Fibroblast of upper back skin (primary cell): Measurements from ENCODE around the gene NOSIP.

ENCODE experiments used
- DNase-seq: peaks from one replicate; pipeline ENCODE4 v3.0.0-alpha.2; 2013

NOSIP gene

GRCh38 chr19:49594157-49594992 lies 14.0 kb upstream of the NOSIP start:
- no peak for DNase-seq

- peak; percentile 93 for DNase-seq
Observed at GRCh38 chr19:49593233-49594113, 13.1 kb upstream of the NOSIP start.

DNA sequence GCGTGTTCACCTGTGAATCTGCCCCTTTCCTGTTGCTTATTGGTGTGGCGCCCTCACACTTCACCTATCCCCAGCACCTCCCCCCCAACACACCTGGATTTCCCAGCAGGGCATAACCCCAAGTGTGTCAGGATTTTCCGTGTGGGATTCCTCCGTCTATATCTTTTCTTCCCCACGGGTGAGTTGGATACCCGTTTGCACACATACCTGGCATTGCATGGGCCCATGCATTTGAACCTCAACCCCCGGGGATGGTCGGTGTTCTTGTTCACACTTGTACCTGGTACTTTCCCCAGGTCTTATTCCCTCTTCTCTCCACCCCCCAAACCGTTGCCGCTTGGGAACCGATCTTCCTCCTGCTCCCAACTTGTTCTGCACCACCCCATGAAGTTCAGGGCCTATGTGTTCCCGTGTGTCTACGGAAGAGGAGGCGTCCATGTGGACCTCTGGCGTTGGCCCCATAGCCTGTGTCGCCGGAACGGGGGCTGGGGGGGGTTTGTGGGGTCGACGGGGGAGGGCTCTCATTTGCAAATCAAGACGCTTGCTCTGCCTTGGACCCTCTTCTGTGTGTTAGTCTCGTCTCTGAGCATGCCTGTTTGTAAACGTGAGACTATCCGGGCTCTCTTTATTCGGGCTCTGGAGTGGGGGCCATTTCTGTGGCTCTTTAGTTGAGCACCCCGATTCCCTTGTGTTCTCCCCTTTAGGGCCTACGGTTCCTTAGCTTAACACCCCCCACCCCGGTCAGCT lies 12.3 kb upstream of the NOSIP start:
- no peak for DNase-seq

- DNase-seq, result peak; percentile 48
Observed at GRCh38 chr19:49591731-49592485, 11.6 kb upstream of the NOSIP start.

DNA sequence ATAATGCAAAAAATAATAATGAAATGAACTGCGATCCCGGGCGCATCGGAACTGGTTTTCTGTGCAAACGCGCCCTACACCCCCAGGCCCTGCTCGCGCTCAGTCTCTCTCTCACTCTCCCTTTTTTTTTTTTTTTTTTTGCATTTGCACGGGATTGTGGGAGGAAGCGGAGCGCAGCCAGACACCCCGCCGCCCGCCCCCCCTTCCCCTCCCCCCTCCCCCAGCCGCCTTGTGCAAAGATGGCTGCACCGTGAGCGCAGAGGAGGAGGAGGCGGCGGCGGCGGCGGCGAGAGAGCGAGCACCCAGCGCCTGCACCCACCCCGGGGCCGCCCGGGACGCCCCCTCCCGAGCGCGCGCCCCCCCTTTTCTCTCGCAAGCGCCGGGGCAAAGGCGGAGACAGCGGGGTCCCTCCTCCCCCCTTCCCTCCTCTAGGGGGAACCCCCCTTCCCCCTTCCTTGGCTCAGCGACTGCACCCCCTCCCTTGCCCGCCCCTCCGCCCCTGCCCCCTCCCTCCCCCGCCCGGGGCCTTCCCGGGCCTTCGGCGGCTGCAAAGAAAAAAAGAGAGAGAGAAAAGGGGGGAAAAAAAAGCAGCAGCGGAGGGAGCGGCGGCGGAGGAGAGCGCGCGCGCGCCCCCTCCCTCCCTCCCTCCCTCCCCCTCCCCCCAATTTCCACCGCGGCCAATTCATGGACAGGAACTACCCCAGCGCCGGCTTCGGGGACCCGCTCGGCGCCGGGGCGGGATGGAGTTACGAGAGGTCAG lies 10.8 kb upstream of the NOSIP start, which contains the start of gene PRR12:
PRR12 (plus strand) TSS at position 212 of the 760 bp plus-strand sequence; CDS start at position 685, 473 bp downstream.
- DNase-seq, result peak; percentile 76

- peak; percentile 98 for DNase-seq
Observed at GRCh38 chr19:49590071-49590970, 10.0 kb upstream of the NOSIP start.

- no peak for DNase-seq
Observed at GRCh38 chr19:49589502-49589905, 9.1 kb upstream of the NOSIP start.

DNA sequence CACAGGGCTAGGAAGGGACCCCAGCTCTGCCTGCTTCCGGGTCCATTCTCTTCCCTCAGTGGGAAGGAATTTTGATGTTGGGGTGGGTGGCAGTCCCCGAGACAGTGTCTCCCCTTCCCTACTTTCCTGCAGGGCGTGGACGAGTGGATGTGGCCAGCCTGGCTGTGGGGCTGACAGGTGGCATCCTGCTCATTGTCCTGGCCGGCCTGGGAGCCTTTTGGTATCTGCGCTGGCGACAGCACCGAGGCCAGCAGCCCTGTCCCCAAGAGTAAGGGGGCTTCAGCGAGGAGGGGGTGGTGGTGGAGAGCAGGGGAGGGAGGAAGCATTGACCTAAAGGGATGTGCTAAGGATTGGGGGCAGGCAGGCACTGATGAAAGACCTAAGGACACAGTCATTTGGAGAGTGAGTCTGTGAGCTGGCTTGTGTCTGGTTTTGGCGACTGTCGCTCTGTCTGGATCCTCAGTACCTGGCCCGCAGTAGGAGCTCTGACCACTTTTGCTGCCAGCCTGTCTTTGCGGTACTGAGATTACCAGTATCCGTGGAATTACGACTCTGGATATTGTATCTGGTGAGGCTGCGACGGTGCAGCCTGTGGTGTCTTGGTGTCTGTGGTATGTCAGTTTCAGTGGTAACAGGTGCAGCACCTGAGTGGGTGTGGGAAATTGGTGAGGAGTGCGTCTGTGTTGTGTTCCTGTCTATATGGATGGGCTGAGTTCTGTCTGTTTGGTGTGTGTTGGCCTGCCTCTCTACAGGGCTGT lies 8.2 kb upstream of the NOSIP start:
- DNase-seq, result no peak

DNA sequence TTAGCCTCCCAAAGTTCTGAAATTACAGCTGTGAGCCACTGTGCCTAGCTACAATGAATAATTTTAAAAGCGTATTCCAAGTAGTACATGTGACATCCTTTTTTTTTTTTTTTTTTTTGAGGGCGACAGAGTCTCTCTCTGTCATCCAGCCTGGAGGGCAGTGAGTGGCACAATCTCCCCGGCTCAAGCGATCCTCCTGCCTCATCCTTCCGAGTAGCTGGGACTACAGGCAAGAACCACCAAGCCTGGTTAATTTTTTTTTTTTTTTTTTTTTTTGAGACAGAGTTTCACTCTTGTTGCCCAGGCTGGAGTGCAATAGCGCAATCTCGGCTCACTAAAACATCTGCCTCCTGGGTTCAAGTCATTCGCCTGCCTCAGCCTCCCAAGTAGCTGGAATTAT lies 6.9 kb upstream of the NOSIP start:
- DNase-seq, result no peak

- no peak for DNase-seq
Observed at GRCh38 chr19:49585023-49585422, 4.7 kb upstream of the NOSIP start.

- DNase-seq, result no peak
Observed at GRCh38 chr19:49583239-49583638, 2.9 kb upstream of the NOSIP start.

DNA sequence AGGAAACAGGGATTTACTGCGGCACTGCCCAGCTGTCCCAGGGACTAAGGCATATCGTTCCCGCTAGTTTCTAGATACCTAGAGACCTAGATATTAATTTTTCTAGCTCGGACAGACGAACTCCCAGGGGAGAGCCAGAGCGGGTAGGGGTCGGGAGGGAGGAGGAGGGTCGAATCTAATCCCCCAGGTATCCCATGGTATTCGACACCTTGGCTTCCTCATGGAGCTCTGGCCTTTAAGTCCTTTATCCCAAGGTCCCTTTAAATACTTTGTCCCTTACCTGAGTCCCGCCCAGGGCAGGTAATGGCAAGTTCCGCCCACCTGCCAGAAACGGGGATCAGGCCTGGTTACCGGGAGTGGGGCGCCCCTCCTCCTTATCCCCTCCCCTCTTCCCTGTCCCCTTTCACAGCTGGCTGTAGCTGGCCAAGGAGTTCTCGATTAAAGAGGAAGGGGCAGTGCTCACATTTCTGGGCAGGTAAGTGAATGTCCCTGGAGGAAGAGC lies 702 bp upstream of the NOSIP start, which contains the start of gene PRRG2:
PRRG2 (plus strand) TSS at position 310 of the 502 bp plus-strand sequence. CDS start 1,904 bp downstream, outside the sequence.
- DNase-seq, result no peak

GRCh38 chr19:49579947-49580263 lies 451 bp downstream of the NOSIP start:
- no peak for DNase-seq

GRCh38 chr19:49579193-49579592 lies 1.2 kb downstream of the NOSIP start:
- no peak for DNase-seq

DNA sequence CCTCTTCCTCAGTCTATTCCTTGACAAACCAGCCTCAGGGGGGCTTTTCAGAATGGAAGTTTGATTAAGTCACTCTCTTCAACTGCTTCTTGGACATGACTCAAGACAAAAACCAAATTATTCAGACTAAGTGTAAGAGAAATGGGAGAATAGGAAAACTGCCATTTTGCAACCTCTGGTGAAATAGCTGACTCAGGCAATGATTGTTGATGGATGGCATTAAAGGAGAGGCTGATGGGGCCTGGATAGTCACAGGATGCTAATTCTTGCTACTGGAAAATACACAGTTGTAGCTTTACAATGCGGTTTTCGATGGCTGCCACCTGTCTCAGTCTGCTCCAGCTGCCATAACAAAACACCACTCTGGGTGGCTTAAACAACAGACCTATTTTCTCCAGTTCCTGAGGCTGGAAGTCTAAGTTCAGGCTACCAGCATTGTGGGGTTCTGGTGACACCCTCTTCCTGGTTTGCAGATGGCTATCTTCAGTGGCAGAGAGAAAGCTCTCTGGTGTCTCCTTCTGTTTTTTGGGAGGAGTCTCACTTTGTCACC lies 6.1 kb downstream of the NOSIP start:
- DNase-seq, result no peak

DNA sequence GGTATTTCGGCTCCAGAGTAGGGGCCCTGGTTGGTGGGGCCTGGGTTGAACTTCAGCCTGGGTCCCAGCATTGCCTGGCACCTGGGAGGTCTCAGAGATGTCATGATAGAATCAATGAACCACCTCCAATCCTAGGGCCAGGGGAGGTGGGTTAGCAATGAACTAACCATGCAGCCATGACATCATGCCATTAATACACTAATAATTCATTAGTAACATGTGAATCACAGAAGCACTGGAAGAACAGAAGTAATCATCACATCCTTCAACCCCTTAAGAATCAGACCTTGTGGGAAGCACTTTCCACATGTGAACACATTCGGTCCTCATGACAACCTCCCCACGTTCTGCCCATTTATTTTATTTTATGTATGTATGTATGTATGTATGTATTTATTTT lies 6.9 kb downstream of the NOSIP start:
- DNase-seq, result no peak

- no peak for DNase-seq
Observed at GRCh38 chr19:49573009-49573408, 7.3 kb downstream of the NOSIP start.

DNA sequence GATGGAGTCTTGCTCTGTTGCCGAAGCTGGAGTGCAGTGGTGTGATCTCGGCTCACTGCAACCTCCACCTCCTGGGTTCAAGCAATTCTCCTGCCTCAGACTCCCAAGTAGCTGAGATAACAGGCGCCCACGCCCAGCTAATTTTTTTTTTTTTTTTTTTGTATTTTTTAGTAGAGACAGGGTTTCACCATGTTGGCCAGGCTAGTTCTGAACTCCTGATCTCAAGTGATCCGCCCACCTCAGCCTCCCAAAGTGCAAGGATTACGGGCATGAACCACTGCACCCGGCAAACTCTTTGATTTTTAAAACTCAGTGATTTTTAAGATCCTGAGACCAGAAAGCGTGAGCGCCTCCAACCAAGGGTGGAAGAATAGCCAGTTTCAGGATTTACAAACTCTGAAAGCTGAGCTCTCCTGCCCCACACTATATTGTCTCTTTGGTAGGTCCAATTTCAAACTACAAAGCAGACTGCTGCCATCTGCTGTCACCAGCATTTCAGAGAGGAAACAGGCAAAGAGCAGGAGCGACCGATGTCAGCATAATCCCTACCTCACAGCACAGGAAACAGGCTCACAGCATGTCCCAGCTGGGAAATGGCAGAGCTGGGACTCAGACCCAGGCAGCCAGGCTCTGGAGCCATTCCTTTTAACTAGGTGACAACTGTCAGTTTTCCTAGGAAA lies 9.2 kb downstream of the NOSIP start:
- DNase-seq, result no peak
